HG02884 (cell line): ENCODE data around the gene MTHFD1.

Experiments
- ATAC-seq: cut with Tn5 transposase; IDR thresholded peaks from one replicate; pipeline ENCODE4 v1.9.1; 2021; ENCODE audit warnings: mild to moderate bottlenecking, moderate library complexity; ENCODE audit not compliant: unreplicated experiment

Gene MTHFD1

DNA sequence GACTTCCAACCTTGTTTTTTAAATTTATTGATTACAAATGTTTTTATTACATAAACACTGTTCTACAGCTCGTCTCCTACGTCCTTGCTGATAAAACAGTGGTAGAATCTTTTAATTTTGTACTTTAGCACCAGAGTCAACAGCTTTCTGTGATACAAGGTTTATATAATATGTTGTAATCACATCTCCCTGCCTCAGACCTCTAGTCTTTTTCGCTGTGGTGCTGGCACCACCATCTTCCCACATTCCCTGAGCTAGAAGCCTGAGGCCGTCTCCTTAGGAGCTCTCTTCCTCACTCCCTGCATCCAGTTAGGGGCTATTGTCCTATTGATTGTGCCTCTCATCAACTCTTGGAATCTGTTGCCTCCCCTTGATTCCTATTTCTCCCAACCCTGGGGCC is 17.1 kb downstream of the MTHFD1 start:
- ATAC-seq = no peak

DNA sequence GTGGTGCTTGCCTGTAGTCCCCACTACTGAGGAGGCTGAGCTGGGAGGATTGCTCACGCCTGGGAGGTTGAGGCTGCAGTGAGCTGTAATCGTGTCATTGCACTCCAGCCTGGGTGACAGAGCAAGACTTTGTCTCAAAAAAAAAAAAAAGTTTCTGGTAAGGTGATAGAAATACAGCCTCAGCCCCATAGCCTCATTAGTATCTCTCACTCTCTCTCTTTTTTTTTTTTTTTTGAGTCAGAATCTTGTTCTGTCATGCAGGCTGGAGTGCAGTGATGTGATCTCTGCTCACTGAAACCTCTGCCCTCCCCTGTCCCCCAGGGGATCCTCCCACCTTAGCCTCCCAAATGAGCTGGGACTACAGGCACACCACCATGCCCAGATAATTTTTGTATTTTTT is 19.2 kb downstream of the MTHFD1 start:
- no peak for ATAC-seq

DNA sequence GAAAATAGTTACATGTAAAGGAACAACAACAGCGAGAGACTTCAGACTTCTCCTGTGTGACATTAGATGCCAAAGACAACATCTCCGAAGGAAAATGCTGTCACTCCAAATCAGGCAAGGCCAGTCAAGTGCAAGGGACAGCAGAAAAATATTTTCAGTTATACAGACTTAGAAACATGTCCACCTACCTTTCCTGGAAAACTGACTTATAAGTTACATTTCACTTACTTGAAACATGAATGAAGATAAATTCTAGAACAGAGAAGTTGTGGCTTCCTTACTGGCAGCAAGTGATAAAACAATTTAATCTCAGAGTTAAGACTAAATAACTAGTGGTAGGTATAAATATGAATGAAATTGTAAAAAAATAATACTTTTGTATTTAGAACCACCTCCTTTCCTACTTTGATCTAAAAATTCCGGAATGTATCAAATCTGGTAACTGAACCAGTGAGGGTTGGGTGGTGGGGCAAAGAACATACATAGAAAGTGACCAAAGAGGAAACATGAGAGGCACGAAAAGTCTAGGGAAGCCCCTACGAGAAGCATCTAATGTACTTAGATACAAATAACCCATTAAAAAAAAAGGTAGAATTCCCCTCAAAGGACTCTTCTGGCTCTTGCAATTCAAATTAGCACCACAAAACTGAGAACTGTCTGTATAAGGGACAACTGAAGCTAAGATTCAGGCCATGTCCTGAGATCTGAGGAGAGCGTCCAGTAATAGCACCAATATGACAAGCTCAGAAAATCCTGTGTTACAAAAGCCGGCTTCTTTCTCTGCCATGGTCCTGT is 21.2 kb downstream of the MTHFD1 start:
- peak; percentile 42 for ATAC-seq

DNA sequence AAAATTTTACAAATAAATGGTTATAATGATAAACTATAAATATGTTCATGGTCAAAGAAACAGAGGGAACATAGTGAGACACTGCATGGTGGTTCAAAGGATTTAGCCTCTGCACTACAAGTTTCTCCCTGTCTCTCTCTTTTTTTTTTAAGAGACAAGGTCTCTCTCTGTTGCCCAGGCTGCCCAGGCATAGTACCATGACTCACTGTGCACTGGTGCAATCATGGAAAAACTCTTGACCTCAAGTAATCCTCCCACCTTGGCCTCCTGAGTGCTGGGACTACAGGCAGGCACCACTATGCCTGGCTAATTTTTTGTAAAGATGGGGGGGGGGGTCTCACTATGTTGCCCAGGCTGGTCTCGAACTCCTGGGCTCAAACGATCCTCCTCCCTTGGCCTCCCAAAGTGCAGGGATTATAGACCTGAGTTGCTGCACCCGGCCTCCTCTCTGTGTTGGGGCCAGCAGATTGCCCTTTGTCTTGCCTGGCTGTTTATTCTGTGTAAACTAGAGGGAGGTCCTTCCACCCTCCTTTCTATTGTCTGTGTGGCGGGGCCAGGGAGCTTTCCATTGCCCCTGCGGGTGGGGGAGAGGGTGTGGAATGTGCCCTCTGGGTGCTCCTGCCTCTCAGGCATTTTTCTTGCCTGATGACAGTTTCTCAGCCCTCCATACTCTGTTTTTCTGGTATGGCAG is 22.1 kb downstream of the MTHFD1 start:
- no peak for ATAC-seq

DNA sequence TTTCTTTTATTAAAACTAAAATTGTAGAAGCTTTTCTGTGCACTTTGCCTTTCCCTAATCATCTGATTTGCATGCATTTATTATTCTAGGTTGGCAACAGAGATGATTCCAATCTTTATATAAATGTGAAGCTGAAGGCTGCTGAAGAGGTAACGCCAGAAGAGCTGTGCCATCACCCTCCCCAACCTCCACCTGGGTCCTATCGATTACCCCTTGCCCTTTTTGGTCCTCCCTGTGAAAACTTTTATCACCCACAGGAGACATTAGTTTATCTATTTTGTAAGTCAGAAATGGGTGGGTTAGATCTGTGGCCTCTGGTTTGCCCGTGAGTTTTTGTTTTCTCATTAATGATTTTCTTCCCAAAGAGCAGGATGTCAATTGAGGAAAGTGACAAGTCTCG is 22.8 kb downstream of the MTHFD1 start:
- no peak for ATAC-seq

DNA sequence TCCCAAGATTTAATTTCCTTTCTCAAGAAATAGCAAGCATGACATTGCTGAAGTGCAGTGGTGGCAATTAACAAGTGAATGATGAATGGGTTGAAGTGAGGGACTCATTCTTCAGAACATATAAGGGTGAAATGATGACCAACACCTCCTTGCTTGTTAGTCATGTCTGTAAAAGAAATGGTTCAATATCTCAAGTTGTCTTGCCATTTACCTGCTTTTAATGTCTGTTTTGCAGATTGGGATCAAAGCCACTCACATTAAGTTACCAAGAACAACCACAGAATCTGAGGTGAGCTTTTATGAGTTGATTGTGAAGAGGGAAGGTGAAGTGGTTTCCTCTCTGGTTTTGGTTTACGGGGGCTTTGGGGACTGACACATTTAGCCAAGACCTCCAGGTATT is 24.1 kb downstream of the MTHFD1 start:
- ATAC-seq = no peak

DNA sequence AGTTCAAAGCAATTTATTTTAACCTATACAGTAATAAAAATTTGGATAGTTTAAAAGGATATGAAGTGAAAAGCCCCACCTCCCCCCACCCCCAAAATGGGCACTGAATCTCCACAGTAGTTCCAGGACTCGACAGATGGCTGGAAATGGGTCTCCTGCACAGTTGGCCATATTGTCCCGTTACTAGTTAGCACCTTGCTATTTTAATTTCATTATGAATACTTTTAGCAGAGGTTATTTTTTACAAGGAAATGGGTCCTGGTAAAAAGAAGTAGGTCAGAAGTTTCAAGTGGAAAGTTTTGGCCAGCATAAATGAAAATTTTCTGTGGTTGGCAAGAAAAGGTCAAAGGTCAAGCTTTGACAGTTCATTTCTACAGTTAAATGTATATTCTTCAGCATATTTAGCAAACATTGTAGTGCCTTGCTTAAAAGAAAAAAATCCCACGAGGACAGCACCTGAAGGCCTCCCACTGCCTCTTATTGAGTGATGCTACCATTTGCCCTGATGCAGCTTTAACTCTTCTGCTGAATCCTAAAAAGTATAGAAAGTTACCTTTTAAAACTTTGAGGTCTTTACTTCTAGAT is 28.3 kb downstream of the MTHFD1 start:
- no peak for ATAC-seq

DNA sequence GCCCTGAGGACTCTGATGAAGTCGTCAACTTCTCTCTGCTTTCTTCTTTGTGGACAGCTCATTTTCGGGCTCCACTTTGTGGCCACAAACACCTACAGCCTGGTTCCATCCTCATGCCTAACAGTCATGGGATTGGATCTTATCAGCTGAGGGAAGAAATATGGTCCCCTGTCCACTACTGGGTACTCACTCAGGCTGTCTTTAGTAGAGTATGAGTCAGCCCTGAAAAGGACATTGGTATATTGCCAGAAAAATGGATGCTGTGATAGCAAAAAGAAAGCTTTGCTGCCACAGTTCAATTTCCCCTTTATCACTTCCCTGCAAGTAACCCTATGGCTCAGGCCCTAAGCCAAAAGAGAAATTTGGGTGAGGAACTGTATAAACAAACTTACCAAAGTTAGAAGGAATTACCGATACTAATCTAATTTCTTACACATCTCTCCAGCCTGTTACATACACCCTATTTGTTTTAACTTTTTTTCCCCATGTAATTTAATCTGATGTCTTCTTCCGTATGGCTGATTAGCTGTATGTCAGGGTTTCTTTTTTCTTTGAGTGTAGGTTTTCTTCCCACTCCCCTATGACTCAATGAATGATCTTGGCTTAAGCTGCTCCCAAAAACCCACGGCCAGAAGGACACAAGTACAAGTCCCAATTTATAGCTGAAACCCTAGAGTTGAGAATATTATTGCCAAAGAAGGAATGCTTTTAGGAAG is 29.1 kb downstream of the MTHFD1 start:
- no peak for ATAC-seq

DNA sequence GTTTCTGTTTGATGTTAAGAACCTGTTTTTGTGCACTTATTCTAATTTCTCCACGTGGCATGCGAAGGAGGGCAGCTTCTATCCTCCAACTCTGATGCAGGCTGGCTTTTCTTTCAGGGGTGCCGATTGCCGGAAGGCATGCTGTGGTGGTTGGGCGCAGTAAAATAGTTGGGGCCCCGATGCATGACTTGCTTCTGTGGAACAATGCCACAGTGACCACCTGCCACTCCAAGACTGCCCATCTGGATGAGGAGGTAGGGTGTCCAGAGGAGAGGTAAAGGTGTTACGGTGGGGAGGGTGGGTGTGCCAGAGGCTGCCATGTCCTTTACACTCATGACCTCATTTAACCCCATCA is 29.6 kb downstream of the MTHFD1 start:
- ATAC-seq = no peak

DNA sequence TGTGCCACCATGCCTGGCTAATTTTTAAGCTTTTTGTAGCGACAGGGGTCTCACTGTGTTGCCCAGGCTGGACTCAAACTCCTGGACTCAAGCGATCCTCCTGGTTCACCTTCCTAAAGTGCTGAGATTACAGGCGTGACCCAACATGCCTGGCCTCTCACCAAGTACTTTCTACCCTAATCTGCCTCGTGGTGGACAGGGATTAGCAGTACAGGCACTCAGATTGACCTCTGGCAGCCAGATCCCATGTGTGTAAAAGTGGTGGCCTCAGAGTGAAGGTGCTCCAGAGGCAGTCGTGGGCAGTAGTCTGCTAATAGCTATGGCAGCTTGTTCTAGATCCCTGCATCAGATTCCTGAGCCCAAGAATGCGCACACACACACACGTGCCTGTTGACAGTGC is 30.9 kb downstream of the MTHFD1 start:
- ATAC-seq = no peak

DNA sequence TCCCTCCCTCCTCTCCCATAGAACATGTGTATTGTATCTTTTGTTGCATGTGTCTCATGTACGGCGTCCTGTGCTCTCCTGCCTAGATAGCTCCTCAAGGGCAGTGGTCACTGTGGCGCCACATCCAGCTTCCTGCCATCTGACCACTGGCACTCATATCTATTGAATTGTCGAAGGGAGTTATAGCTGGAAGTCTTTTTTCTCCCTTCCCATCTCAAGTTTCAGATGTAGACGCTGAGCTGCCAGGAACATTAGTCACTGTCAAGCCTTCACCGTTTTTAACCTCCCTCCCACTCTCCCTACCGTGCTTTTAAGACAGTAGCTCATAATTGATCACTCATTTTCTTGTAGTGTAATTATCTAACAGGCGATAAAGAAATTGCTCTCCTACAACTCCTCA is 33.0 kb downstream of the MTHFD1 start:
- no peak for ATAC-seq

DNA sequence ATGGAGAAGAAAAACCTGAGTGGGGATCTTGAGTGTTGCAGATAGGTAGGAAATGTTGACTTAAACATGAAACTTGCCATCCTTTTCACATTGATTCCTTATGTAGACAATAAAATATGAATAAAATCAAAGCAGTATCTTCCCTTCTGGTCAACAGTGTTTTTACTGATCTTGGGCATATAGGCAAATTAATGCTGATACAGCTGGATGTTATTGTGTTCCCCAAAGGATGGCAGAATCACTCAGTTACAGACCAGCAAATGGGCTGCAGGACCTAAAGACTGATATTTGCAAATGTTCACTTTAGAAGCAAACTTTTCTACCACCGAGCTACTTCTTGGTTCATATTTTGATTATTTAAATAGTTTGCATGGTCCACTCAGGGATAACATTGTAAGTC is 33.9 kb downstream of the MTHFD1 start:
- ATAC-seq = no peak

DNA sequence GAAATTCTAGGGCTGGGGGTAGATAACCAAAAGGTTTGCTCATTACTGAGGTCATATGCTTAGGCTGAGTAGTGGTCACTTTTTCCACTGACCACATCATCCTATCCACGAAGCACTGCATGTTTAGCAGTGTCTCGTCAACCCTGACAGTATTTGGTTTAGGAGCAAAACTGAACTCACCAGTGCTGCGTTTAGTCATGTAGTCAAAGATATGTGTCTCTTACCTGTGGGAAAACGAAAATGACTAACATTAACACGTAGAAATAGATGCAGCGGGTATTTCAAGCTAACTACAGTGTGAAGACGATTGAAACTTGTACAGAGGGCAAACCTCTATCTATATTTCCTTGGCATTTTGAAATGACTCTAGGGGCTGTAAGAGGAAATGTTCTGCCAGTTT is 34.6 kb downstream of the MTHFD1 start:
- no peak for ATAC-seq

DNA sequence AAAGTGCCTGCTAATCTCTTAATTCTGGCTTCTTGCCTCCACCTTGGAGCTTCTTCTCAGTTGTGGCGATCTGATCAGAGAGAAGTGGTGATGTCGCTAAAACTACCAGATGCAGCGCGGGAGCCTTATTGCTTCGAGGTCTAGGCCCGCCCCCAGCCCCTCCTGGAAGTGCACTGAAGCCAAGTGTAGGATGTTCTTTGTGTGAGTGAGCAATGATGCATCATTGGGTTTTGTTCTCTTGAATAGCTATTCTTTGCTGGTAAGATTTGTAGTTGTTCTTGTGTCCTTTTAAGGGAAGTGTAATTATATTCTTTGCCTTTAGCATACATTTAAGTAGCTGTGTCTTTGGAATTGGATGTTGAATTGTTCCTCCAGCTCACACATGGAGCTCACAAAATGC is 35.8 kb downstream of the MTHFD1 start:
- no peak for ATAC-seq

DNA sequence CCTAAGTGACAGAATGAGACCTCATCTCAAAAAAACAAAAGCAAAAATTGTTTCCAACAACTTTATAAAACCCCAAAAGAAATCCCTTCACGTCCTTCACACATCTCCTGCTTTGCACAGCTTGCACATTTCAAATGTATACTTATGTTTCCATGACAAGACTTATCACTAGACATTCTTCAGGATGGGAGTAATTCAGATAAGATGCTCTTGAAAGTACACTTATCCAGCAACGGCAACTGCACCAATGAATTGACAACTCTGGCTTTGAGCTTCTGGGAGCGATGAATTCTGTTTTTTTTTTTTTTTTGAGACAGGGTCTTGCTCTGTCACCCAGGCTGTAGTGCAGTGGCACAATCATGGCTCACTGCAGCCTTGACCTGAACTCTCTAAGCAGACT is 46.4 kb downstream of the MTHFD1 start:
- no peak for ATAC-seq

DNA sequence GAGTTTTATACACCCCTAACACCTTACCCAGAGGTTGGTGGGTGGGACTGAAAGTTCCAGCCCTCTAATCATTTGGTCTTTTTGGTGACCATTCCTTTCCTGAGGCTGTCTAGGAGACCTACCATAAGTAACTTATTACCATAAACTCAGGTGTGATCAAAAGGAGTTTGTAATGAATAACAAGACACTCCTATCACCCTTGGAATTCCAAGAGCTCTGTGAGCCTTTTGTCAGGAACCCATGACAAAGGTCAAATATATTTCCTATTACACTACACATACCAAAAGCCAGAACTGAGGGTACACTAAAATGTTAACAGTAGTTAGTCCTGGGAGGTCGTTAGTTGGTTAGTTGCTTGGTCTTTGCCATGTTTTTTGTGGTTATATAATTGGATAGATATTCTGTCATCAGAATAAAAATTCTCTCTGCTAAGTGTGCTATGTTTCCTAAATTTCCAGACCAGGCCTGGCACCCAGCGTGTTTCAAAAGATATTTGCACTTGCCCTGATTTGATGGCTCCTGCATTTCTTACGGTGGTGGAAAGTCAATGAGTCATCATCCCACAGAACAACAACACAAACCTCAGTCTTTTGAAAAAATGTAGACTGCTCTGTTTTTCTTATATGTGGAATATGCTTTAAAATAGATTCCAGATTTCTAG is 50.2 kb downstream of the MTHFD1 start:
- ATAC-seq = no peak

DNA sequence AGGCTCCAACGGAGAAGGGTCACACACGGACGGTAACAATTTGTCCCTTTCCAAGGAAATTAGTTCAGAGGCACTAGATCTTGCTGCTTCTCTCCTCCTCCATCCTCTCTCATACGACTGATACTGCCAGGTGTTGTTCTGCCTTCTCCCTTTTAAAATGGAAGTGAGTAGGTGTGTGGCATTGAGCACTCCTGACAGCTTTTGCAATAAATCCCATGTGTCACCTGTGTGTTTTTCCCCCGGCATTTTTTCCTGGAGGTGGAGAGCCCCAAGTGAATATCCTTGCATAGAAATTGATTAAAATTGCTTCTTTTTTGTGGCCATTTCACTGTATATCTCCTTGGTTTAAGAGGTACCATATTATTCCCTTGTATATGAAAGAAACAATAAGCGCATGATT is 51.0 kb downstream of the MTHFD1 start:
- no peak for ATAC-seq

DNA sequence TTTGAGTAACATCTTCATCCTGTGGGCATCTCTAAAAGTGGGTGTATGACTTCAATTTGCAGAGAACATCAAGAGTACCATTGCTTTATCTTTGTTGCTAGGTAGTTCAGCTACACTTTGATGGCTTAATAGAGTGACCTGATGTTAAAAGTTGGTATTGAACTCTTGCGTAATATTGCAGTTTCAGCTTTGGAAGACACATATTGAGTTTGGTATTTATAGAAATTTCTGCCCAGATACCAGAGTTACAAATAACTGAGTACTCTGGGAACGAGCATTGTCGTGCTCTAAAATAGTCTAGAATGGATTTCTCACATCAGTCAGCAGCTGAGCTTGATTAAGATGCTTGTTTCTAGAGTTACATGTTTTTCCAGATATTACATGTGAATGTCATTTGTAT is 52.3 kb downstream of the MTHFD1 start:
- no peak for ATAC-seq

DNA sequence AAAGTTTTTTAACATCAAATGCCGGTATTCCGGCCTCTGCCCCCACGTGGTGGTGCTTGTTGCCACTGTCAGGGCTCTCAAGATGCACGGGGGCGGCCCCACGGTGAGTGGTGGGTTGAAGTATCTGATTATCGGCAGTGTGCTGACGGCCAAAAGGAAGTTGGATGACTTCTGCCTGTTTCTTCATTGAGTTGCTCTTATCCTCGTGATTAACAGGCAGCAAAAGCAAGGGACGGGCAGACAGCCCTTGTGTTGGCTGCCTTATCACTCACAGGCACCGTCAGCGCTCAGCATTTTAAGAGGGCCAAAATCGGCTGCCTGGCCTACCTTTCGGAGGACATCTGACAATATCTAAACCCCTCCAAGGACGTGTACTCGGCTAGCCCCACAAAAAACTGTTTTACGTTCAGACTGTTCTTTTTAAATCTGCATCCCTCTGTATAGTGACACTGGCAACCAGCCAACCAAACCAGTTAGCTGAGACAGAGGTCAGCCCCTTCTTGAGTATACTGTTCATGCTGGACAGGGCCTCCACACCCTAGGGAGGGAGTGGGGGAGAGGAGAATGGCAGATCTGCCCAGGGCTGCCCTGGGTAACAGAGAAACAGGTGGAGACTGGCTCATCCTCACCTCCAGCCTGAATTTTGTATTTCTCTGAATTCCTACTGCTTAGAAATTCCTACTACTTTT is 54.3 kb downstream of the MTHFD1 start:
- ATAC-seq = no peak

DNA sequence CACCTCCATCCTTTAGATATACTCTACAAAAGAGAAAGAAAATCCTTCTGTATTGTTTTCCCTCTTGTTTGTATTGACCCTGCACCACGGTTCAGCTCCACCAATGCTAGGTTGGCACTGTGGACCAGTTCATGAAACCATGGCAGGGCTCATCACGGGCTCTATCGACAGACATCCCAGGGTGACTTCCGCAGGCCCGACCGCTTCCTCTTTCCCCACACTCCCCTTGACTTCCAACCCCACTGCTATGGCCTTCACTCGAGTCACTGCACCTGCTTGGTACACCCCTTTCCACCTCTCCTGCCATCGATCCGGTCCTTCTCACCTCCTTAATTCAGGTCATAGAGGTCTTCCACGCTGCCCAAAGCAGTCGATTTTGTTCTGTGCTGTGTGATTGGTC is 56.0 kb downstream of the MTHFD1 start:
- no peak for ATAC-seq
